Endothelial cell of umbilical vein (primary cell): ENCODE results near the gene P2RX4. TPM values are rescaled to one million over a fixed set of nuclear protein-coding genes. Genes with fewer than 3 reads are reported as not detected.

Experiments used
- BruUV-seq: library from RNA; stranded (reverse); fragments of 400-500 nt; replicated peaks from 2 replicates; lab custom pipeline; 2021; lab: Mats Ljungman, UMichigan
- CTCF ChIA-PET: fragments of 300-600, 350-600 bp; sonication (Branson Sonifier 250); formaldehyde crosslinking; loops from one replicate; lab custom pipeline; 2021; ENCODE audit warnings: antibody characterized with exemption, inconsistent platforms; lab: Charles Lee
- POLR2A ChIA-PET: fragments of 300-600, 350-600 bp; sonication (Branson Sonifier 250); formaldehyde crosslinking; loops from one replicate; lab custom pipeline; 2021; ENCODE audit warnings: antibody characterized with exemption, inconsistent platforms; lab: Charles Lee
- DNase-seq: peaks from one replicate; pipeline ENCODE4 v3.0.0-alpha.2; 2011; ENCODE audit warnings: low read depth, low spot score
- FAIRE-seq: peaks from 2 replicates; lab custom pipeline; 2011; peaks lifted over from hg19 to GRCh38; lab: Jason Lieb, UNC
- H2AFZ ChIP-seq: 2 replicates; pipeline ENCODE4 v1.6.0; 2012; ENCODE audit warnings: low read depth, low read length, control low read depth, inconsistent platforms
- H3K27ac ChIP-seq: 2 replicates; pipeline ENCODE4 v1.5.1; 2011; ENCODE audit warnings: low read depth, mild to moderate bottlenecking, control low read depth, low read length, moderate library complexity; ENCODE audit not compliant: insufficient read depth
- H3K27me3 ChIP-seq, 2 experiments: 2 replicates each; pipeline versions ENCODE4 v1.6.0 to v1.6.1; 2011; ENCODE audit warnings: low read length in 2 of 2, mixed read lengths in 1 of 2; ENCODE audit not compliant: control insufficient read depth in 2 of 2, insufficient read depth in 2 of 2
- H3K36me3 ChIP-seq, 2 experiments: 2 replicates in 1 of 2; 3 replicates in 1 of 2; pipeline ENCODE4 v1.5.1; 2011; ENCODE audit warnings: low read length in 2 of 2, mild to moderate bottlenecking in 1 of 2, moderate library complexity in 1 of 2; ENCODE audit not compliant: control insufficient read depth in 2 of 2, insufficient read depth in 2 of 2; ENCODE audit errors: extremely low read depth in 1 of 2
- H3K4me1 ChIP-seq: 3 replicates; pipeline ENCODE4 v1.5.1; 2011; ENCODE audit warnings: mild to moderate bottlenecking, low read length; ENCODE audit not compliant: control insufficient read depth, insufficient read depth; ENCODE audit errors: extremely low read depth
- H3K4me2 ChIP-seq: 2 replicates; pipeline ENCODE4 v1.6.1; 2011; ENCODE audit warnings: low read length, control low read depth, mixed read lengths; ENCODE audit not compliant: insufficient read depth
- H3K4me3 ChIP-seq, 3 experiments: fragments of 200-600 bp in 1 of 3; sonication (generic), shearing (Covaris generic) in 1 of 3; replicated peaks in 1 of 3; 2 replicates each; pipeline ENCODE4 v1.5.1; 2011 to 2016; ENCODE audit warnings: control low read depth in 3 of 3, low read length in 3 of 3, mild to moderate bottlenecking in 2 of 3, inconsistent platforms in 1 of 3, low read depth in 1 of 3, moderate library complexity in 1 of 3; ENCODE audit not compliant: insufficient read depth in 1 of 3
- H3K79me2 ChIP-seq: 2 replicates; pipeline ENCODE4 v1.6.0; 2012; ENCODE audit warnings: low read length, inconsistent platforms; ENCODE audit not compliant: control insufficient read depth, insufficient read depth
- H3K9ac ChIP-seq: replicated peaks from 2 replicates; pipeline ENCODE3; 2011; ENCODE audit warnings: low read length, control low read depth; ENCODE audit not compliant: insufficient read depth; ENCODE audit errors: extremely low read depth
- H3K9me1 ChIP-seq: replicated peaks from 3 replicates; pipeline ENCODE4 v1.6.0; 2011; ENCODE audit warnings: mild to moderate bottlenecking, low read length; ENCODE audit not compliant: control insufficient read depth, insufficient read depth; ENCODE audit errors: extremely low read depth
- H3K9me3 ChIP-seq: replicated peaks from 2 replicates; pipeline ENCODE4 v1.5.1; 2012; ENCODE audit warnings: low read length, inconsistent platforms; ENCODE audit not compliant: control insufficient read depth, insufficient read depth
- H4K20me1 ChIP-seq: replicated peaks from 2 replicates; pipeline ENCODE3; 2011; ENCODE audit warnings: mild to moderate bottlenecking, low read length; ENCODE audit not compliant: control insufficient read depth, insufficient read depth; ENCODE audit errors: extremely low read depth
- EZH2 ChIP-seq: IDR thresholded peaks from 2 replicates; pipeline ENCODE4 v1.6.1; 2012; ENCODE audit warnings: borderline replicate concordance, low read depth, mild to moderate bottlenecking, moderate library complexity, low read length, inconsistent platforms; ENCODE audit not compliant: severe bottlenecking
- FOS ChIP-seq: IDR thresholded peaks from 2 replicates; pipeline ENCODE4 v1.6.1; 2011; ENCODE audit warnings: mild to moderate bottlenecking, low read length, moderate library complexity, borderline replicate concordance; ENCODE audit not compliant: insufficient read depth
- JUN ChIP-seq: IDR thresholded peaks from 2 replicates; pipeline ENCODE4 v1.6.1; 2011; ENCODE audit warnings: borderline replicate concordance, low read depth; ENCODE audit not compliant: insufficient read length, insufficient read depth
- MYC ChIP-seq: IDR thresholded peaks from one replicate; pipeline ENCODE4 v1.6.1; 2011; ENCODE audit warnings: mild to moderate bottlenecking, low read depth, low read length
- dilution Hi-C: fragments of 300-500 bp; cut with MboI; formaldehyde crosslinking; loops from one replicate; pipeline ENCODE4 v1.15.0; 2019; ENCODE audit warnings: low sequenced_read_pairs; ENCODE audit not compliant: extremely low pct_ligation_motif_present
- intact Hi-C: fragments of 100-400 bp; cut with micrococcal nuclease; formaldehyde crosslinking; loops from one replicate; pipeline ENCODE4 v1.10.0; 2022
- polyA plus RNA-seq, 4 experiments: library from polyadenylated mRNA; depleted of rRNA in 3 of 4; stranded (reverse) in 3 of 4; unstranded in 1 of 4; fragments of >200 nt; gene quantifications; 2 replicates each; pipeline versions ENCODE4 v1.2.1 to v1.2.3, GENCODE V29; 2011 to 2012; ENCODE audit warnings: missing spikeins in 1 of 4
- total RNA-seq: library from RNA; stranded (reverse); gene quantifications from 2 replicates; pipeline ENCODE4 v1.2.3, GENCODE V29; 2021
- TF ChIP-seq, protein P1 (sequence below), 2 donors: IDR thresholded peaks; 1 replicate in 1 of 2; 2 replicates in 1 of 2; pipeline ENCODE4 v1.5.1; 2011; ENCODE audit warnings: low read length in 2 of 2, mild to moderate bottlenecking in 2 of 2, moderate library complexity in 2 of 2, control low read depth in 1 of 2, inconsistent platforms in 1 of 2, low read depth in 1 of 2; ENCODE audit not compliant: insufficient read depth in 1 of 2; ENCODE audit errors: extremely low read depth in 1 of 2
- TF ChIP-seq, protein P2 (sequence below): IDR thresholded peaks from 2 replicates; pipeline ENCODE4 v1.6.1; 2011; ENCODE audit not compliant: insufficient read depth, insufficient read length

The P2RX4 gene
- total and polyA plus RNA-seq, 2 donors (not counting 3 experiments of a cell fraction or from before 2014, with no cell fraction given) = 92.8 to 116 TPM

DNA sequence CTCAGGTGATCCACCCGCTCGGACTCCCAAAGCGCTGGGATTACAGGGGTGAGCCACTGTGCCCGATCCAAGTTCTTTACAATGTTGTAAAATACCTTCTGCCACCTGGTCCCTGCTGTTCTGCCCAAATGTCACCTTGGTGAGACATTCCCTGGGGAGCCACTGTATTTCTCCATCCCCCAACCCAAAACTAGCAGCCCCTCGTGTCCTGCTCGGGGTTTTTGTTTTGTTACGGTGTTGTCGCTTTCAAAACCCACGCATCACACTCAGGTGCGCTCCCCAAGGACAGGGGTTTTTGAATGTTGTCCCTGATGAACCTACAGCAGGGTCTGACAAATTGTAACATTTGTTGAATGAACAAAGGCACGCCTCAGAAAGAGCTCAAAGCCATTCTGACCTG, 49.1 kb downstream of the P2RX4 start:
- Histone ChIP-seq H3K27ac (no peak overlapping the region), H2AFZ (no peak overlapping the region), H3K36me3 (peaks cover 4 to 33% of the 10 kb centered on the region in 2 experiments), H3K9me1 (no peaks in the 10 kb centered on the region), H3K27me3 (no peaks in the 10 kb centered on the region), H3K4me1 (no peaks in the 10 kb centered on the region), H3K9me3 (no peaks in the 10 kb centered on the region), H3K4me3 (no peak overlapping the region), H3K9ac (no peak overlapping the region), H4K20me1 (no peaks in the 10 kb centered on the region), H3K4me2 (no peak overlapping the region), H3K79me2 (no peaks in the 10 kb centered on the region)
- POLR2A ChIA-PET = no interaction called here
- BruUV-seq = no TSS peak
- dilution Hi-C loops (no loop called here), intact Hi-C loops (no loop called here)
- FAIRE-seq (no peak), DNase-seq (no peak)
- TF ChIP-seq MYC (no peak), FOS (no peak), EZH2 (no peak), JUN (no peak)
- TF ChIP-seq, protein P1, sequence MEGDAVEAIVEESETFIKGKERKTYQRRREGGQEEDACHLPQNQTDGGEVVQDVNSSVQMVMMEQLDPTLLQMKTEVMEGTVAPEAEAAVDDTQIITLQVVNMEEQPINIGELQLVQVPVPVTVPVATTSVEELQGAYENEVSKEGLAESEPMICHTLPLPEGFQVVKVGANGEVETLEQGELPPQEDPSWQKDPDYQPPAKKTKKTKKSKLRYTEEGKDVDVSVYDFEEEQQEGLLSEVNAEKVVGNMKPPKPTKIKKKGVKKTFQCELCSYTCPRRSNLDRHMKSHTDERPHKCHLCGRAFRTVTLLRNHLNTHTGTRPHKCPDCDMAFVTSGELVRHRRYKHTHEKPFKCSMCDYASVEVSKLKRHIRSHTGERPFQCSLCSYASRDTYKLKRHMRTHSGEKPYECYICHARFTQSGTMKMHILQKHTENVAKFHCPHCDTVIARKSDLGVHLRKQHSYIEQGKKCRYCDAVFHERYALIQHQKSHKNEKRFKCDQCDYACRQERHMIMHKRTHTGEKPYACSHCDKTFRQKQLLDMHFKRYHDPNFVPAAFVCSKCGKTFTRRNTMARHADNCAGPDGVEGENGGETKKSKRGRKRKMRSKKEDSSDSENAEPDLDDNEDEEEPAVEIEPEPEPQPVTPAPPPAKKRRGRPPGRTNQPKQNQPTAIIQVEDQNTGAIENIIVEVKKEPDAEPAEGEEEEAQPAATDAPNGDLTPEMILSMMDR (IDR thresholded peaks at IDR 0.05; ENCODE audit: extremely low read depth in 1 of 2, insufficient read depth in 1 of 2, low read depth in 1 of 2, low read length in 2 of 2) = no peak
- TF ChIP-seq, protein P2, sequence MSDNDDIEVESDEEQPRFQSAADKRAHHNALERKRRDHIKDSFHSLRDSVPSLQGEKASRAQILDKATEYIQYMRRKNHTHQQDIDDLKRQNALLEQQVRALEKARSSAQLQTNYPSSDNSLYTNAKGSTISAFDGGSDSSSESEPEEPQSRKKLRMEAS = no peak
- CTCF ChIA-PET = interaction anchor here (1.1 kb wide), 1 partner anchor 15 kb away, joined by 3 read pairs; no protein-coding TSS in a partner anchor
